ENCODE results near the gene CA11.
A peak's percentile ranks its signal among the peaks of the same experiment; 100 is the strongest.
"Not testable (repeated sequence)": the region's sequence is repeated elsewhere in the genome, so short reads cannot be mapped to it uniquely, and the experiment has no call there.

CA11 gene

GRCh38 chr19:48646001-48646721, at the start of gene CA11:
Gene CA11, minus strand, starts transcription at chr19:48646187. Its CDS starts 555 bp downstream, at chr19:48645632.
- peak; percentile 94 for DNase-seq

DNA sequence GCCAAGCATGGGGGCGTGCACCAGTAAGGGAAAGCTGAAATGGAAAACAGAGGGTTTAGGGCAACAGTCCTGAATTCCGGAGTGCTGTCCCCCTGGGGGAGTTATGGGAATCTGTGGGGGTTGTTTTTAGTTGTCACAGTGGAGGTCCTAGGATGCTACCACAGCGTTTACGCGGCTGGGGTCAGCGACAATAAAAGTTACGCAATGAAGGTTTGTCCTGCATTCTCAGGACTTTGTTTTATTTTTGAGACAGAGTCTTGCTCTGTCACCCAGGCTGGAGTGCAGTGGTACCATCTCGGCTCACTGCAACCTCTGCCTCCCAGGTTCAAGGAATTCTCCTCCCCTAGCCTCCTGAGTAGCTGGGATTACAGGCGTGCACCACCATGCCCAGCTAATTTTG, 47.6 kb upstream of the CA11 start:
- DNase-seq, result not testable (repeated sequence)

GRCh38 chr19:48689449-48689848, 43.5 kb upstream of the CA11 start:
- DNase-seq, result no peak

DNA sequence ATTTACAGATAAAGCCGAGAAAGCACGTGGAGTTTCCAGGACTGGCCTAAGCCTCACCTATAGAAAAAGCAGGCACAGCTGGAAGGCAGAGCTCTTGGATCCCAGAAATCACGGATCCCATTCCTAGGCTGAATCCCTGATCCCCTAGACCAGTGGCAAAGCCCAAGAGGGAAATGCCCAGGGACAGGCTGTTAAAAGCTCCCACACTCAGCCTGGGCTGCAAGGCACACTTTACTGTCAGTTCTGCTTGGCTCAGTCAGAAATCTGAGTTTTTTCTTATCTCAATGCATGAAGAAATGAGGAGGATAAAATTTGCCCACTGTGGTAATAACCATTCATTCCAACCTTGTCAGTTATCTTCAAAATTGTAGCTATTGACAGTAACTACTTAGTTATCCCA, 41.8 kb upstream of the CA11 start:
- no peak for DNase-seq

DNA sequence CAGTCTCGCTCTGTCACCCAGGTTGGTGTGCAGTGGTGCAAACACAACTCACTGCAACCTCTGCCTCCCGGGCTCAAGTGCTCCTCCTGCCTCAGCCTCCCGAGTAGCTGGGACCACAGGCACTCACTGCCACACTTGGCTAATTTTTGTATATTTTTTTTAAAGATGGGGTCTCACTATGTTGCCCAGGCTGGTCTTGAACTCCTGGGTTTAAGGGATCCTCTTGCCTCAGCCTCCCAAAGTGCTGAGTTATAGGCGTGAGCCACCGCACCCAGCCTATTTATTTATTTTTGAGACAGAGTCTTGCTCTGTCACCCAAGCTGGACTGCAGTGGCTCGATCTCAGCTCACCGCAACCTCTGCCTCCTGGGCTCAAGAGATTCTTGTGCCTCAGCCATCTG, 40.6 kb upstream of the CA11 start:
- not testable (repeated sequence) for DNase-seq

- DNase-seq, result no peak
These were observed 40.1 kb upstream of the CA11 start for GRCh38 chr19:48686088-48686487.

- DNase-seq, result no peak
These were observed 39.6 kb upstream of the CA11 start for GRCh38 chr19:48685583-48685982.

GRCh38 chr19:48683349-48683748, 37.4 kb upstream of the CA11 start:
- DNase-seq, result no peak

- no peak for DNase-seq
These were observed 35.1 kb upstream of the CA11 start for GRCh38 chr19:48681127-48681470.

- no peak for DNase-seq
These were observed 34.6 kb upstream of the CA11 start for GRCh38 chr19:48680436-48681126.

DNA sequence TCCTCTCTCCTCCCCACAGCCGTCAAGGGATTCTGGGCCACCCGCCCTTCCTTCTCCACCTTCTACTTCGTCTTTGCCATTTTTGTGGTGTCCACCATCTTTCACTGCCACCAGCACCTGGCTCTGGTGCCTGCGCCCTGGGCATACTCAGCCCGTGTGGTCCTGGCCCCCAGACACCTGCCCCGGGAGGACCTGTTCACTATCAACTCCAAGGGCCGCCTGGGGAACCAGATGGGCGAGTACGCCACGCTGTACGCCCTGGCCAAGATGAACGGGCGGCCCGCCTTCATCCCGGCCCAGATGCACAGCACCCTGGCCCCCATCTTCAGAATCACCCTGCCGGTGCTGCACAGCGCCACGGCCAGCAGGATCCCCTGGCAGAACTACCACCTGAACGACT, 34.0 kb upstream of the CA11 start:
- DNase-seq, result not testable (repeated sequence)

- DNase-seq, result no peak
These were observed 32.2 kb upstream of the CA11 start for GRCh38 chr19:48678201-48678600.

DNA sequence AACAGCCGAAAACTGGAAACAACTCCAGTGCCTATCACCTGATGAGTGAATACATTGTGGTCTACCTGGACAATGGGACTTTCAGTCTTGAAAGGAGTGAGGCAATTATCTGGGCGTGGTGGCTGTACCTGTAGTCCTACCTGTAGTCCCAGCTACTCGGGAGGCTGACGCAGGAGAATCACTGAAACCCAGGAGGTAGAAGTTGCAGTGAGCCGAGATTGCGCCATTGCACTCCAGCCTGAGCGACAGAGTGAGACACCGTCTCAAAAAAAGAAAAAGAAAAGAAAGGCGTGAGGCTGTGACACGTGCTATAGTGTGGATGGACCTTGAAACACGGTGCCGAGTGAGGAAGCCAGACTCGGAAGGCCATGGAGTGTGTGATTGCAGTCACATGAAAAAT, 30.9 kb upstream of the CA11 start:
- DNase-seq, result no peak

DNA sequence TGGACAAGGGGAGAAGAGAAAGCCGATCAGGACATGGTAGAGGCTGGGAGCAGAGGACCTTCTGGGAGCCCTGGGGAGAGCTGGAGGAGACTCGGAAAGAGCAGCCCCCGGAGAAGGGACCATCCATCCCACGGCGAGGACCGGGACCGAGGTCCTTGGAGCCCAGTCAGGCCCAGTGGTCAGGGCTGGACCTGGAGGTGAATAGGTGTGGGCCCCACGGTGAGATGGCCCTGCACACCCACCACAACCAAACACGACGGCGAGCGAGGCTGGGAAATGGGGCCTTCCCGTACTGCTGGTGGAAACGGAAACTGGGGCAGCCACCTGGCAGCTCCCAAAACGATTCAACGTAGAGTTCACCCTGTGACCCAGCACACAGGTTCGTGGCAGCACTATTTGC, 30.5 kb upstream of the CA11 start:
- DNase-seq, result no peak

GRCh38 chr19:48674921-48675824, 29.2 kb upstream of the CA11 start:
- DNase-seq, result peak; percentile 73

GRCh38 chr19:48674216-48674809, 28.3 kb upstream of the CA11 start:
- no peak for DNase-seq

GRCh38 chr19:48673436-48674100, 27.6 kb upstream of the CA11 start:
- no peak for DNase-seq

DNA sequence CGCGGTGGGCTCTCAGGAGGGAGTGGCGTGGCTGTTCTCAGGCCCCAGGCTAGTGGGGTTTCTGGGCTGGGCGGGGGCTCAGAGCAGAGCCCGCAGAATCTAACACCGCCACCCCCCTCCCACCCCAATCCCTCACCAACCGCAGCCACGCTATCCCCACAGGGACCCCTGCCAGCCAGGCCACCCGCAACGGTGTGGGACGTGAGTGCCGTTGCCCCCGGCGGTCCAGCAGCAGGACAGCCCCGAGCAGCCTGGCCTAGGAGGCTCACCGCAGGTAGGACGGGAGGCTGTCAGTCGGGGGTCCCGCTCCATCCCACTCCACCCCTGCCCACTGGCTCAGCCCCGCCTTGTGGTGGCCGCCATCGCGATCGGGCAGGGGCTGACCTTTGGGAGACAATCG, 27.0 kb upstream of the CA11 start, which contains the start of gene NTN5:
NTN5 (minus strand) TSS at position 24 of the 400 bp plus-strand sequence. CDS start 2,031 bp downstream, outside the sequence.
- no peak for DNase-seq

- DNase-seq, result no peak
These were observed 25.5 kb upstream of the CA11 start for GRCh38 chr19:48671446-48671995.

- DNase-seq, result no peak
These were observed 24.9 kb upstream of the CA11 start for GRCh38 chr19:48670699-48671445.

GRCh38 chr19:48669903-48670668, 24.1 kb upstream of the CA11 start:
- no peak for DNase-seq
